ENCODE data around the gene SIDT2.
A peak's percentile ranks its signal among the peaks of the same experiment; 100 is the strongest.
"Not testable (repeated sequence)": the region's sequence is repeated elsewhere in the genome, so short reads cannot be mapped to it uniquely, and the experiment has no call there.

SIDT2 gene

DNA sequence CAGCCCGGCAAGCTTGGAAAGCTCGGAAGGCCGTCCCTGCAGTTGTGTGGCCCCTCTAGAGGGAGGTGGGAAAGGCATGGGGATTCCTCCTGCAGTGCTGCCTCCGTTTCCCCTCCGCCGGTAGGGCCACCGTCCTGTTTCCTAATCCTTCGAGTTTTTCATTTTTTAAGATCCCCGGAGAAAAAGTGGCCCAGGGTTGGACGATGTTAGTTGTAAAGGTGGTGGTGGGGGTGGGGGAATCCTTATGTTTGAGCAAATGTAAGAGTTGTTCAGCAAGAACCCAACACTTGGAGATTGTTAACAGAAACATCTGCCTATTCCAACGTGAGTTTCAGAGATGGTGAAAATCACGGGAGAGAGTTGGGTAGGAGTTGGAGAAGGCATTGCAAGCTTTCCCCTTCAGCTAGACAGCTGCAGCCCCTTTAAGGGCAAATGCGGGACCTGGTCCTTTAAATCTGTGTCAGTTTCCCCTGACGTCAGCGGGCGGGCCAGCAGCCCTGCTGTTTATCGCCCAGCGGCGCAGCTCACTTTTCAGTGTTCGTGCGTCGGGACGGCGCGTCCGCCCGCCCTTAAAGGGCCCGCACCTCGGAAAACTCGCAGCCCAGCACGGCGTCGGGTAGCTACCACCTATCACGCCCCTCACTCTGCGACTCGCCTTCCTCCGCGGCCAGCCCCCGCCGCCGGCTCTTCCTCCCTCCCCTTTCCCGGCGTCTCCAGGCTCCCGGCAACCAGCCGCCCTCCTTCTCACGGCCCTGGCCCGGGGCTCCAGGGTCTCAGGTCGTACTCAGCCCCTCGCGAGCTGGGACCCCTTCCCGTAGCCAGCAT is at the start of gene SIDT2:
Gene SIDT2 (plus strand): TSS at position 534 of the 825 bp plus-strand sequence. CDS start 521 bp downstream, outside the sequence.
- DNase-seq (ENCODE audit: low read depth), result peak; percentile 86

DNA sequence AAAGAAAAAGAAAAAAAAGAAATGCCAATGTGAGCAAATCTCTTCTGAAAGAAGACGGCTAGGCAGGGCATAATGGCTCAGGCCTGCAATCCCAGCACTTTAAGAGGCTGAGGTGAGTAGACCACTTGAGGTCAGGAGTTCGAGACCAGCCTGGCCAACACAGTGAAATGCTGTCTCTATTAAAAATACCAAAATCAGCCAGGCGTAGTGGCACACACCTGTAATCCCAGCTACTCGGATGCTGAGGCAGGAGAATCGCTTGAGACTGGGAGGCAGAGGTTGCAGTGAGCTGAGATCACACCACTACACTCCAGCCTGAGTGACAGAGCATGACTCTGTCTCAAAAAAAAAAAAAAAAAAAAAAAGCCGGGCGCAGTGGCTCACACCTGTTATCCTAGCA is 48.1 kb upstream of the SIDT2 start:
- not testable (repeated sequence) for DNase-seq (ENCODE audit: low read depth)

DNA sequence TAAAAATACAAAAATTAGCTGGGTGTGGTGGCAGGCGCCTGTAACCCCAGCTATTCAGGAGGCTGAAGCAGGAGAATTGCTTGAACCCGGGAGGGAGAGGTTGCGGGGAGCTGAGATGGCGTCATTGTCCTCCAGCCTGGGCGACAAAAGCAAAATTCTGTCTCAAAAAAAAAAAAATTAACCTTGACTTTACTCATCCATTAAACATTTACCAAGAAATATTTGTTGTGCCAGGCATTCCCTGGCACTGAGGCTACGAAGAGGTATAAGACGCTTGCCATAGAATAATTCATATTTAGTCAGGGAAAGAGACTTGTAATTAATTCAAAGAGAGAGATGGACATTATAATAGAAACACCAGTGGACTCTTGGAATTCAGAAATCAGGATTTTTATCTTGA is 47.7 kb upstream of the SIDT2 start:
- DNase-seq (ENCODE audit: low read depth), result no peak

DNA sequence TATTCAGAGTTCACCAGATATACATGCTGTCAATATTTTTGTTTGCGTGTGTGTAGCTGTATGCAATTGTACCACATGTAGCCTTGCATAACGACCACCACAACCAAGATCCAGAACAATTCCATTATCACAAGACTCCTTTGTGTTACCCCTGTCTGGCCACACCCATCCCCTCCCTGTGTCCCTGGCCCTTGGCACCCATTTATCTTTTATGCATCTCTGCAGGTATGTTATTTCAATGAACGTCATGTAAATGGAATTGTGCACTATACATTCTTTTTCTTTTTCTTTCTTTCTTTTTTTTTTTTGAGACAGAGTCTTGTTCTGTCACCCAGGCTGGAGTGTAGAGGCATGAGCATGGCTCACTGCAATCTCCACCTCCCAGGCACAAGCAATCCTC is 44.1 kb upstream of the SIDT2 start:
- no peak for DNase-seq (ENCODE audit: low read depth)

DNA sequence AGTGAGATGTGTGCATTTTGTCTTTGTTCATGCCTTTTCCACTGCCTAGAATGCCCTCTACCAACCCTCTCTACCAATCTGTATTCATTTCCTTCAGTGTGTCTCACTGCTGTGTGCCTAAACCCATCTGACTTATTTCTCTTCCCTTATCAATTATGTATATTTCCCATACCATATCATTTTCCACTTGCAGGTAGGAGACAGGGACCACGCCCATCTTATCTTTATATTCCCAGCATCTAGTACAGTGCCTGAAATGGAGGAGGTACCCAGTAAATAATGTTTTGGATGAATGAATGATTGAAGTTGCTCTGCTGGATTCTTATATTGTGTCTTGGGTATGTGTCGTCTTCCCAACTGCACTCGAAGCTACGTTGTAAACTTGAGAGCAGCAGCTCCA is 43.6 kb upstream of the SIDT2 start:
- not testable (repeated sequence) for DNase-seq (ENCODE audit: low read depth)

DNA sequence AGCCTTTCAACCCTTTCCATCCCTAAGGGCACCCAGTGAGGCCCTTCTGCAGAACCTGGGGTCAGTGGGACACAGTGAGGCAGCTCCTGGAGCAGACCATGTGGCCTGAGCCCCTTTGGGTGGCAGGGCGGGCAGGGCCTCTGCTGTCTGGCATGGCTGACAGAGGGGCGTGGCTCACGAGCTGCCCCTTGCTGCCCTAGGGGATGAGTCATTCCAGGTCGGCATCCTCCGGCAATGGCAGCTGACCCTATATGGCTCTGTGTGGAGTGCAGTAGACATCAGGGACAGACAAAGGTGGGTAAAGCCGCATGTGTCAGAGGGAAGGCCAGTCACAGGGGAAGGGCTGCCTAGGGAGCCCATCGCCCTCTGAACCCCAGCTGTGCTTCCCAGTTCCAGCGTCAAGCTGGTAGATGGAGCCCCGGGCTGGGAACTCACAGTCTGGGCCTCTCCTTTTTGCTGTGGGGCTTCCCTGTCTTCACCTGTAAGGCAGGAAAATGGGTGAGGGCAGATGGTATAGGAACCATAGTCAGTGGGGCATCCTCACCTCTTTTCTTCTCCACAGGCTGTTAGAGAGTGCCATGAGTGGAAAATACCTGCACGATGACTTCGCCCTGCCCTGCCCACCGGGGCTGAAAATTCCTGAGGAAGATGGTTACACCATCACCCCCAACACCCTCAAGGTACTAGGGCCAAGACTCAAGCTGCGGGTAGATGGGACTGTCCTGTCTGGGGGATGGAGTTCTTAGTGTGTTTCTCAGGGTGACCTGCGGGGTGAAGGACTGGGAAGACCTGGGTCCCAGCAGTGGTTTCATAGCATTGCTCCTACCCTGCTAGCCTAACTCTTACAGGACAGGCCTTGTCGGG is 41.1 kb upstream of the SIDT2 start:
- not testable (repeated sequence) for DNase-seq (ENCODE audit: low read depth)

DNA sequence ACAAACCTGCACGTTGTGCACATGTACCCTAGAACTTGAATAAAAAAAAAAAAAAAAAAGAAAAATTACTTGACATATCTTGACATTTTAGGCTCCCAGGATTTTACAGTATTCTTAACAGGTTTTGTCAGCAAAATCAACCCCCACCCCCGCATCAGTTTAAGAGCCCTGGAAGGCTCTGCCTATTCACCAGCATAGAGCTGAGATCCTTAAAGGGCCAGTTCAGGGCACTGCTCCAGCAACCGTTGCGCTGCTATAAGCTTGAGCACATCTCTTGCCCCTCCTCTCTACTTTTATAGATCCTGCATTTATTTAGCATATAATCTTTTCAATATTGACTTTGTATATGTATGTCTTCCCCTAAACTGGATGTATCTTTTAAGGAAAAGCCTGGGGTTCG is 35.2 kb upstream of the SIDT2 start:
- no peak for DNase-seq (ENCODE audit: low read depth)

DNA sequence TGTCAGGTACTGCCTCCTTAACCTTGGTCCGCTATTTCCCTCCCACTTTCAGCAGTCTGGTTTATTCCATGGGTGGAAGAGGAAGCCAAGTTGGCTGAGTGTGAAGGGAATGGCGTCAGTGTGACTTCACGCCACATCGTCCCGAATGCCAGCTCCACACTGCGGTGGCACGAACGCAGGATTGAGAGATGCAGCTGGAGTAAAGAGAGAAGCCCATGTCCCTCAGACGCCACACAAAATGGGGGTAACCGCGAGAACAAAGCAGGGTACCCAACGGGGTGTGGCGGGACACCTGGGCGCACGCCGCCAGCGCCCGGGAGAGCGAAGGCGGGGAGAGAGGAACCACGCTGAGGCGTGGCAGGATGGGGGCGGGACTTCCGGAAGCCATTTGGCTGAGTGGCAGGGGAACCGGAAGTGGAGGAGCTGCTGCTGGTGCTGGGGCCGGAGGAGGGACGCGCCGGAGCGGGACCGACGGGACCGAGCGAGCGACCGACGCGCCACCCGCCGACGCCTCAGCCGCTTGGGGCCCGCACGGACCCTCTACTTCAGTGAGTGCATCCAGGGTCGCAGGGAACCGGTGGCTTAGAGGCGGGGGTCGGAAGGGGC is 34.6 kb upstream of the SIDT2 start, which contains the start of gene PAFAH1B2:
Gene PAFAH1B2 (plus strand): TSS at position 417 of the 606 bp plus-strand sequence. CDS start 8,161 bp downstream, outside the sequence.
- DNase-seq (ENCODE audit: low read depth), result peak; percentile 95

DNA sequence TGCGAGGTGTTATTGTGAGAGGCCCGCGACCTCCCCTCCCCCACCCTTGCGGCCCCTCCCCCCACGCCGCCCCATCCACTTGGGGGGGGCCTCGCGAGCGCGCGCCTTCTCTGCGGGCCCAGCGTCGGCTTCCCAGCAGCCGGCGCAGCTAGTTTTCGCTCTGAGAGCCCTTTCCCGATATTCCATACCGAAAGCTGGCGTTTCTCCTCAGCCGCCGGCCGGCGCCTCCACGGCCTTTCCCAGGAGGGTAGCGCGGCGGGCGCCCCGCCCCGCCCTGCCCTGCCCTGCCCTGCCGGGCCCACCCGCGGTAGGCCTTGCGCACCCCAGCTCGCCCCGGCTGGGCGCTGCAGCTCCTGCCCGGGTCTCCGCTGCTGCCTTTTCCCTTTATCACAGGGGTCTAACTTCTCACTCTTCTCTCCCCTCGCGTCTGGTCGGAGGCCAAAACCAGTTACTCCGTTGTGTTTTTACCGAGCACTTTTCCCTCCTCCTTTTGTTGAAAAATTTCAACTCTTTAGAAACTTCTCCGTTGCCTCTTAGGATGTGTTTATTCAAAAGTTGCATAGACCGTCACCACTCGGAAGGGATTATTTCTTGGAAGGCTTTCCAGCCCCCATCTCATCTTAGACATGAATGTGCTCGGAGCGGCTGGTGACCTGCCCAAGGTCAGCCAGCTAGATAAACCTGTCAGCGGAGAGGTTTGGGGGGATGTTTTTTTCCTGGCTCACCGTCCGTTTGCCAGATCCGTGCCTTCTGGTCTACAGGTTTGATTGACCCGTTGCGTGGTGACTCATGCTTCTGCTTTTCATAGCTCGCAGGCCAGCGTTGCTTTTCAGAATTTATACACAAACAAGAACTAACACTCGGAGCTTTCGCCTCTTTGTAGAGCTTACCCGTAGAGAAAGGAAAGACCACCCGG is 33.8 kb upstream of the SIDT2 start:
- DNase-seq (ENCODE audit: low read depth), result no peak

DNA sequence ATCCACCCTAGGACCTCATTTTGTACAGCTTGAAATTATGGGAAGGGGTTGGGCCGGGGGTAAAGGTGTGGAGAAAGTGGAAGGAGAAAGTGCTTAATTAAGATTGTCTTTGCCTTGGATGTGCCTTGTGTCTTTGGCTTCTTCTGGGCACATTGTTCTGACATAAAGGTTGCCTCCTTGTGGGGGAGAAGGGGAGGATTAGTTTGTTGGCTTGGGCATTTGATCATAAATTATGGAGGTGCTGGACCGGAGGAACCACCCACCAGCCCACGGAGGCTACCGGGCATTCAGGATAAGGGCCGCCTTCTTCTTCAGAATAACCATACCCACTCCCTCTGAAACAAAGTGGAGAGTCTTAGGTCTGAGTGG is 33.2 kb upstream of the SIDT2 start:
- no peak for DNase-seq (ENCODE audit: low read depth)

DNA sequence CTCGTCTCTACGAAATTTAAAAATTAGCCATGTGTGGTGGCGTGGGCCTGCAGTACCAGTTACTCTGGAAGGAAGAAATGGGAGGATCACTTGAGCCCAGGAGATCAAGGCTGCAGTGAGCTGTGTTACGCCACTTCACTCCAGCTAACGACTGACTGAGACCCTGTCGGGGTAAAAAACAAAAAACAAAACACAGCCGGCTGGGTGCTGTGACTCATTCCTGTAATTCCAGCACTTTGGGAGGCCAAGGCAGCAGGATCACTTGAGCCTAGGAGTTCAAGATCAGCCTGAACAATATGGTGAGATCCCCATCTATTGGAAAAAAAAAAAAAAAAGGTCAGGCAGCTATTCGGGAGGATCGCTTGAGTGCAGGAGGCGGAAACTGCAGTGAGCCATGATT is 32.0 kb upstream of the SIDT2 start:
- DNase-seq (ENCODE audit: low read depth), result no peak

DNA sequence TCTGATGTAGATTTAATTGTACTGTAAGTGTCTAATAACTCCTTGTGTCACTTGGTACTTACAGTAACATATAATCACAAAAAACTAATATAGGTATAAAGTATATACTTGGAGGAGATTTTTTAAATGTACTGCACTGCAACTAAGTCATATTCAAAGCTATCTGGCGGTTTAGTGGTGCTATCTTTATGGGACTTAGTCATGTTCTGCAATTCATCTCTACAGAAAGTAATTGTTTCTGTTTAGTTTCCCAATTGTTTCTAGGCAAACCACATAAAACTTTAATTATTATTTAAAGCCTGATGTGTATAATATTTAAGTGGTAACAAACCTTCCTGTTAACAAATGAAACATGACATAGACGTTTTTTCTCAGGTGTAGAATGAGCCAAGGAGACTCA is 26.5 kb upstream of the SIDT2 start:
- no peak for DNase-seq (ENCODE audit: low read depth)

DNA sequence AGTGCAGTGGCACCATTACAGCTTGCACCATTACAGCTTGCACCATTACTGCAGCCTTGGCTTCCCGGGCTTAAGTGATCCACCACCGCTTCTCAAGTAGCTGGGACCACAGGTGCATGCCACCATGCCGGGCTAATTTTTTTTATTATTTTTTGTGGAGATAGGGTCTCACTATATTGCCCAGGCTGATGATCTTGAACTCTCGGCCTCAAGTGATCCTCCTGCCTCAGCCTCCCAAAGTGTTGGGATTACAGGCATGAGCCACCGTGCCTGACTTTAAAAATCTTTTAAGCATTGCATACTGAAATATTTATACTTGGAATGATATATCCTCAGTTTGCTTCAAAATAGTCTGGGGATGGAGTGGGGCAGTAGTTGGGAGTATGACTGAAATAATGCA is 24.1 kb upstream of the SIDT2 start:
- no peak for DNase-seq (ENCODE audit: low read depth)

DNA sequence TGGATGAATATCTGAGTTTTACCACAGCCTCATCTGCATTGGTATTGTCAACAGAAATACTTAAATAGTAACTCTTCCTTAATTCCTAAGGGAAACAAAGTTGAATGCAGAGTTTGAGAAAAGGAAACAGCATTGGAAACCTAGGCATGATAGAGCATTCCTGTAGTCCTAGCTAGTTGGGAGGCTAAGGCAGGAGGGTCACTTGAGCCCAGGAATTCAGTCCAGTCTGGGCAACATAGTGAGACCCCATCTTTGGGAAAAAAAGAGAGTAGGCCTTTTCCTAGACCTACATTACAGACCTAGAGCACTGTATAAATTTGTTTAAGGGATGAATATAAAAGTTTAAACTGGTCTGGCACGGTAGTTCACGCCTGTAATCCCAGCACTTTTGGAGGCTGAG is 21.0 kb upstream of the SIDT2 start:
- DNase-seq (ENCODE audit: low read depth), result no peak

DNA sequence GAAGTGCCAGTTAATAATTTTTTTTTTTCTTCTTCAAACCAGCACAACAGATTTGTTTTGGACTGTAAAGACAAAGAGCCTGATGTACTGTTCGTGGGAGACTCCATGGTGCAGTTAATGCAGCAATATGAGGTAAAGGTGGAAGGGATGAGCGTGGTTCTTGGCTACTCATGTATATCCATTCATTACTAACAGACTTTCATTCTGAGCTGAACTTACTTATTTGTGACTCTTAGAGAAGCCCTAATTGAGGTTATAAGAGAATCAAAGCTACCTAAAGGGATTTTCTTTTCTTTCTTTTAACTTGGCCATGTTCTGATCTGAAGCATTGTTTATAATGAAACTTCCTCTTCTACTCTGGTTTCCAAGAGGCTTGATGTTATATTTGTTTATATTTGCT is 18.7 kb upstream of the SIDT2 start:
- DNase-seq (ENCODE audit: low read depth), result no peak

DNA sequence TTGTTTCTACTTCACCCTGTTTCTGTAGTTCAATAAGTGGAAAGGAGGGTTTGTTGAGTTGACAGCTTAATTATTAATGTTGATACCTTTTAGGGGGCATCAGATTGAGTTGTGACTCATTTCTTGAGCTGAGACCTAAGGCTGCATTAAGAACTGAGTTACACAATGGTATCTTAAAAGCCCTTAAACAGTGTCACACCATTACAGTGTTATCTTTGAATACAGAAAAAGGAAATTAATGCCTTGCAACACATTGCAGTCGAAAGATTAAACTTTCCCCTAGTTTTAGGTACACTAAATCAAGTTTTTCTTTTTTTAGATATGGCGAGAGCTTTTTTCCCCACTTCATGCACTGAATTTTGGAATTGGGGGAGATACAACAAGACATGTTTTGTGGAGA is 17.7 kb upstream of the SIDT2 start:
- DNase-seq (ENCODE audit: low read depth), result no peak

DNA sequence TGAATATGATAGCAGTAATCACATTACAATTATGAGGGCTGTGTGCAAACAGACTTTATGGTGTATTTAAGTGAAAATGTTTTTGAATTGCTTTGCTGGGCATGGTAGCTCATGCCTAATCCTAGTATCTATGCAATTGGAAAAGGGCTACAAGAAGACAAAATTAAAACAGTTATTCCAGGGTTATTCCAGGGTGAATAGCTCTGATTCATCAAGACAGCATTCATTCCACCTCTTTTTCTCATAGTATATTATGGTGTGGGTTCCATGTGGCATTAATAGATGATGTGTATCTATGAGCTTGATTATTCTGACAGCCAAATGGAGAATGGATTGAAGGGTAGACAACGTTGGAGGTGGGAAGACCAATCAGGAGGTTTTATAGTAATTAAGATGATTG is 12.1 kb upstream of the SIDT2 start:
- no peak for DNase-seq (ENCODE audit: low read depth)

DNA sequence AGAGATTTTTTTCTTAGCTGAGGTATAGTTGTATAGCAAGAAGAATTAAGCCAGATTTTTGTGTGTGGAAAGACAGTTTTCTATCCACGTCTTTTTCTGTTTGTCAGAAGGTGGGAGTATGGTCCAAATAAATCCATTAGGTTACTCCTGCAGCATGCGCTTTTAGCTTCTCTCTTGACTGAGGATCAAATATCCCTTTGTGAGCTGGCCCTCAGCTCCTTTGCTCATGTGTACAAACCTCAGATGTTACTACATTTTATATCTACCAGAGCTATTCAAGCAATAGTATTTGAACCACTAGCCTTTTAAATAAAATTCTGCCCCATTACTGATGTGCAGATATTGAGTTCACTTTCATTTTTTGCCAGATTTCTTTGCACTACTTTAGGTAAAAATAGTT is 8.8 kb upstream of the SIDT2 start:
- DNase-seq (ENCODE audit: low read depth), result no peak

DNA sequence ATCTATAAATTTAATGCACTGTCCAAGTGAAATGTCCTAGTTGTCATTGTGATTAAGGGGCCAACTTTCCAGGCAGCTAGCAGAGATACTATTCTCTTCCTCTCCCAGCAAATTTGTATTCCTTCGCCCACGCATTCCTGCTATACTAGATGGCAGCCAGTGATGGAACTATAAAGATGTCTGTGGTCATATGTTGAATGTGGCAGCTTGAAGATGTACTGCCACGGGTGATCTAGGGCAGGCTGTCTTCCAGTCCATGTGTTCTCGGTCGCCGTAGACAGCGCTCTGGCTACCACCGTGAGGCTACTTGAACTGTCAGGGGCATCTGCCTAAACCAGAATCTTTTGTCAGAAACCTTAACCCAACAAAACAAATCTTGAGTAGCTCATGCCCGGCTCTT is 8.3 kb upstream of the SIDT2 start:
- no peak for DNase-seq (ENCODE audit: low read depth)

DNA sequence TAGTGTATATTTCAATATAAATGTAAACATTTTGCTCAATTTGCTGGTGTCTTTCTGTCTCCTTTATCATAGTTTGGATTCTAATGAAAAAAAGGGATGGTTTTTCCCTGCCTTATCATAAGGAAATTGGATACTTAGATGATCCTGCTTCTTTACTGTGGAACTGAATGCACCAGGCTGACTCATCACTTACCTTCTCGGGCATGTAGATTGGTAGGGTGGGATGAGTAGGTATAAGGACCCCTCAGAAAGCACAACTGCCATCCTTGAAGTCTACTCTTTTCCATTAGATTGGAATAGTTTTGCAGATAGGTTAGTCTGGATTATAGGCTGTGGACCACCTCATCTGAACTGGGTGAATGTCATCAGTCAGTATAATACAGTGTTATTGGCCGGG is 7.5 kb upstream of the SIDT2 start:
- DNase-seq (ENCODE audit: low read depth), result no peak

DNA sequence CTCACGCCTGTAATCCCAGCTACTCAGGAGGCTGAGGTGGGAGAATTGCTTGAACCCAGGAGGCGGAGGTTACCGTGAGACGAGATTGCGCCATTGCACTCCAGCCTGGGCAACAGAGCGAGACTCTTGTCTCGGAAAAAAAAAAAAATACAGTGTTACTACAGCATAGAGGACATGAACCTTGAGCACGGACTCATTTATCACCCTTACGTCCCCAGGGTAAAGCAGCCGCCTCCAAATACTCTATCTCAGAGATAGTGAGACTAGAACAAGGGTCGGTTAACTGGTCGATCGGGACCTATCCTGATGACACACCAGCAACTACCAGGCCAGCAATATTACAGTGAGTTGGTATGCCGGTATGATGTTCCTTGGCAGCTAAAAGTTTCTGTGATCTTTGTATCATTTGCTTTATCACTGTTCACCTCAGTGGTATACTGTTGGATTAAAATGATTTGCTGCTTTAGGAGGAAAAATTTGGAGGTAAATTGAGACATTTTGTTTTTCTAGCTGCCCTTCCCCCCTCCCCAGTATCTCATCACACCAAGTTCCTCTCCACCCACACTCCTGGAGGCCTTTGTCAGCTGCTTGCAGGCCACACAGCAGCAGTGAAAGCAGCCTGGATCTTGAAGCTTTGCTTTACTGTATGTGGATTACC is 7.0 kb upstream of the SIDT2 start:
- DNase-seq (ENCODE audit: low read depth), result no peak

All from activated T-cell treated with anti-CD3 and anti-CD28 coated beads for 48 hours (primary cell).